GM19351 (cell line): ENCODE measurements around the gene AFF2.
A peak's percentile ranks its signal among the peaks of the same experiment; 100 is the strongest.

Source experiments
- ATAC-seq: cut with Tn5 transposase; IDR thresholded peaks from one replicate; pipeline ENCODE4 v1.9.1; 2021; ENCODE audit warnings: mild to moderate bottlenecking, moderate library complexity; ENCODE audit not compliant: unreplicated experiment

AFF2 gene

DNA sequence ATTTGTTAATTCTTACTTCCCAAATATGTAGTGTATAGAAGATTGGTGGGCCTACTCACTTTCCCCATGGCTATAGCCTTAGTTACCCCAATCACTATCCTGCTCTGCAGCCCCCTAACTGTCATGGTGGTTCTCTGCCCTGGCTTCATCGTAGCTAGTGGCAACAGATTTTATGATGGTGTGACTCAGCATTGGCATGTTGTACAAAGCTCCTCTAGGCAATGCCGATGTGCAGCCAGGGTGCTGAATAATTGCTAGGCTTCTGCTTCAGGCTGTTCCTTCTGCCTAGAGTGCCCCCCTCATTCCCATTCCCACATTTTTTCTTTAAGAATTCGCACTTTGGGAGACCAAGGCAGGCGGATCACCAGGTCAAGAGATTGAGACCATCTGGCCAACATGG, 35.2 kb downstream of the AFF2 start:
- no peak for ATAC-seq

DNA sequence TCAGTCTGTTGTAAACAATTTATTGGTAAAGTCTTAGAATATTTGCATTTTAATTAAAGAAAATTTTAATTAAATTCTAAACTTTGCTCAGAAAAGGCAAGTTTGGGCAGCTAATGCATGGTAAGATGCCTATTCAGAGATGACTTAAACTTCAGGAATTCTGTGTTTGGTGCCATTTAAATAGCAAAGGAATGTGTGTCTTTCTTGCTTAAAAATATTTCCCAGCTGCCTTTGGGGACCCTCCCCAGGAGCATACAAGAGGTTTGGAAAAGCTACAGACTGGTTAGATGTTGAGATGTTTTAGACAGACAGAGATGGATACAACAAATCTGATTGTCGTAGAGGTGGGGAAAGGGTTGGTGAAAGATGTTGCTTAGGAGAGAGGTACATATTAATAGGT, 36.5 kb downstream of the AFF2 start:
- no peak for ATAC-seq

DNA sequence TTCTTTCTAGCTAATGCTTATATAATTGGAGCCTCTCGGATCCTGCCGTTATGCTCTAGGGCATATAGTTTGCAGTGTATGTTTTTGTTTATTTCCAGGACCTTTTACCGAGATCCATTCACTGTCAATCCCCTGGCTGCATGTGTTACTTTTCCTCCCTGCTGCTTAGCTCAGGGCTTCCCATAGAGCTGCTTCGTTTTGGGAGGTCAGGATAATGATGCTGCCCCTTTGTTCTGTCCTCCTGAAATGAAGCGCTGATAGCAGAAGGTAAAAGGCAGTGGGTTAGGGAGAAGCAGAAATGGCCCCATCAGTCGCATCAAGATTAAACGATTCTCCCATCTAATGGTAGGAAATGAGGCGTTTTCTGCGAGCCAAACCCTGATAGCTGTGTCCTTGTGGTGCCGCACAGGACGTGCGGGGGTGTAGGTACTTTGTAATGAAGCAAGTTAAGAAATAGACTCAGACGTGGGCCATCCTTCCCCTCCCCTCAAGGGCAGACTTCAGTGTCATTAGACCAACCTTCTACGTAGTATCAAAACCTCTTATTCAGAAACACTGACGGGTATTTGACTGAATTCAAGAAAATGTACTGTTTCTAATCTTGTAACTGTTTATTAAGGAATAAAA, 37.3 kb downstream of the AFF2 start:
- ATAC-seq = no peak

DNA sequence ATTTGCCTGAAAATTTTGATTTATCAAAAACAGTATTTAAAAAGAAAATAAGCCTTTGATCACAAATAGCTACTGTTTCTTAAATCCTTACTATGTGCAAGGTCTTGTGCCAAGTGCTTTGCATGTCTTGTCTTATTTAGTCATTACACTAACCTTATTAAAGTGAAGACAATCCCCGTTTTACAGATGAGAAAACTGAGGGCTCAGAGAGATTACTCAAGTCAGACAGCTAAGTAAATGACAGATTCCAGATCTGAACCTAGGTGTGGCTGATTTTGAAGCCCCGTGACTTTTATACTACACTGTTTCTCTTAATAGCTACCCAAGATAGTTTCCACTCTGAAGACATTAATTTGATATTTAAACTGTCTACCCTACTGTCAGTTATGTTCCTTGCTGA, 38.2 kb downstream of the AFF2 start:
- ATAC-seq = no peak

DNA sequence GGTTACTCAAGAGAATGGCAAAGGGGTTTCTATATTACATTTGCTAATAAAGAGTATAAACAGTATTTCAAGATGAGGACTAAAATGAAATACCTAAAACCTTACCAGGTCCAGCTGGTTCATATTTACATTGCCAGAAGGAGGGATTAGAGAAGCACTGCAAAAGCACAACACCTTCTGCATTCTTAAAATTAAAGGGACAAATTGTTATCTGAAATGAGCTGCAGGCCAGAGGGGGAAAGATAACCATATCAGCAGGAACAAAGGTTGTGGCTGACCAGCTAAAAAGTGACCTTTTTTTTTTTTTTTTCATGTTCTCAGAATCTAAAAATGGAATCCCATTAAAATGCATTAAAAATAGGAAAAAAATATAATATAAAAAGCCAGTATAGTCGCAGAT, 39.7 kb downstream of the AFF2 start:
- ATAC-seq = no peak

DNA sequence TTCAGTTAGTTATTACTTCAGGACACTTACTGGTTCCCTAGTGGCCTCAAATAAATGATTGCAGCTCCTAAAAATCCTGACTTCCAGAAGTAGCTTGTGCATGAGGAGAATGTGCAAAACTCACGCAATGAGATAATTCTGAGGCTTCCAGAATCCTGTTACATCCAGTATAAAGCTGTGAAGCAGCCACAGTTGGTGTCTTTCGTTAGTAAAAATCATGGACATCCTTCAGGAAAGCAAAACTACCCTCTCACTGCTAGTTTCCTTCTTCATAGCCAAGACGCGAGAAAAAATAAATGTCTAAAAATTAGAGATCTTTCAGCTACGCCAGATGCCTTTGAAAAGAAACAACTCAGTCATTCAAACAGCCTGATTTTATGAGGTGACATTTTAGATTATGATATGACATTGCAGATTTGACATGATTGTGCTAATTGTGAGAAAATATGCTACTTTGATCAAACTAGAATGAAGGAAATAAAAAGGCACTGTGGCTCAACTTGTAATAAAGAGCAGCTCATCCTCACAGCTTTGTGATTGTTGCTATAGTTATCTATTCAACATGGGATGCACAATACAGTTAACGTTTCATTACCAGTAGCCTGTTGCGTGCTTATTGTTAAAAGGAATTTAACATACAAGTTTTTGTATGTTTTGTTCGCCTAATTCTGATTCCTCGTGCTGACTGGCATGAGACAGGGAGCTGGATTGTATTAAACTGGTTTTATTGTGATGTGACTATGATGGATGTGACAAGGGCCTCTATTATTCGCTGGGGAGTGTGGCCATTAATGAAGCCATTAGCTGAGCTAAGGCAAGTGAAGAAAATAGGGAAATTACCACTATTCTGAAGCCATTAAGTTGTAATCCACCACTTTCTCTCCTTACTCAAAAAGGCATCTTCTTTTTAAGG, 40.5 kb downstream of the AFF2 start:
- ATAC-seq = no peak

DNA sequence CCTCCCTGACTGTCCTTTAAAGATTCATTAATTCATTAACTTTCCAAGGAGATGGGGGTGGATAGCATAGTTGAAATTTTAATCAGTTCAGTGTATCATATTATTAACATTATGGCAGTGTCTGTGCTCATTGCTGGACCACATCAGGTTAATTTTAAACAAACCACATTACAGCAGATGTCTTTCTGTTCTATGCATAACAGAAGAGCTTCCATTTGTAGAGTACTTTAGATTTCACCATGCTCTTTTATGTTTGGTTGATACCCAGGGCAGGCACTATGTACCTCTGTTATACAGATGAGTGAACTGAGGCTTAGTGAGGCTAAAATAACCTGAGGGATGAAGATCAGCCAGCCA, 41.1 kb downstream of the AFF2 start:
- no peak for ATAC-seq

DNA sequence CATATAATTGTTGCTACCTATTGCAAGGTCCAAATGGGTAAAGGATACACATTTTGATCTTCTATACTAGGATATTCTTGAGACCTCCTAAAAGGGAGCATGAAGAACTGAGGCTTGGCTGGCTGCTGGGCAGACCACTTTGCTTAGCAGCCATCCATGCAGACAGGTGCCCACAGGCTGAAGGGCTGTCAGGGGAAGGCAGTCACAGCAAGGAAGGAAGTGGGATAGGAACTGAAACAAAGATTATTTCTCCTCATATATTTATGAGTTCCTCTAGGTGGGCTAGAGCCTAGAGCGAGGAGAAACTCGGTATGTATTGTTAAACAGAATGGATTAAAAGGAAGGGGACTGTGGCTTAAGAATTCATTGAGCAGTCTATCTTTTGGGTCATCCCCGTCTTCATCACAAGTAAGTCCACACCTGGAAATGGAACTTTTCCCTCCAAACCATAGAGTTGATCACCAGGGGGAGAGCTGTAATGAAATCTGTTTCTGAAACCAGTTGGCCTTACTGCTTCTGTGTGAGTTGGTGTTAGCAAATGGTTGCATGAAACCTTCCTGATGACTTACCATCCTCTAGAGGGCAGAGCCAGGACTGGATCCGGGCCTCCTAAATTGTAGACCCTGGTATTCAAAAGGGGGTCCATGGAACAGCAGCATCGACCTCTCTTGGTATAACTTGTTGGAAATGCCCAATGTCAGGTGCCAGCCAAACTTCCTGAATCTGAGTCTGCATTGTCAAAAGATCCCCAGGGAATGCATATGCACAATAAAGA, 42.3 kb downstream of the AFF2 start:
- ATAC-seq = no peak

DNA sequence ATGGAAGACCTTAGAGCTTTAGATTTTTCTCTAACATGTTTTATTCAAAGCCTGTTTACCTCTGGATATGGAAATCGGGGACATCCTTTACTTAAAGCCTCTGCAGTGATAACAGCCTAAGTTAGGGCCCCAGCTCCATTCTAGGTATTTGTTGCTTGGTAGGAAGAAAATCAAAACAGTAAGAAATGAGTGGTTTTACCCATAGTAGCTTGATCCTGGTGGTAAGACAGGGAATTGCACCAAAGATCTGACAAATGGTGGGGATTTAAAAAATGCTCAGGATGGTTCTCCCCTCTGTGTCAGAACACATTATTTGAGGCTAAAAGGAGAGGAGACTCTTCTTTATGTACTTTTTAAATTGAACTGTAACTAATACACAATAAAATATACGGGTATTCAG, 52.4 kb downstream of the AFF2 start:
- ATAC-seq = peak; percentile 58

DNA sequence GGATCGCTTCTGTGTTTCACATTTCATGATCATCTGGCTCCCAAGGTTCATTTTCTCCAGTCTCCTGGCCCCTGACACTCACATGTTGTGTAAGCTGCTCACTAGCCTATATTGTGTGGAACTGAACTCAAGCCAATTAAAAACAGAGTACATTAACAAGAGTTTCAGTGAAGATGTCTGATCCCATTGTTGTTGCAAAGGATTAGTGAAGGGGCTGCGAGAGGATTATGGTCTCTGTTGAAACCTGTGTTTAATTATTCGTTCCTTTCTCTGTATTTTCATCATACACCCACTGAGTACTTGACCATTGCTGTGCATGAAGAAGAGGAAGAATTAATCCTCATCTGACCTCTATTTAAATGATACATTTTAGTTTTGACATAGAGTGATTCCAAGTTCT, 54.7 kb downstream of the AFF2 start:
- ATAC-seq = no peak

DNA sequence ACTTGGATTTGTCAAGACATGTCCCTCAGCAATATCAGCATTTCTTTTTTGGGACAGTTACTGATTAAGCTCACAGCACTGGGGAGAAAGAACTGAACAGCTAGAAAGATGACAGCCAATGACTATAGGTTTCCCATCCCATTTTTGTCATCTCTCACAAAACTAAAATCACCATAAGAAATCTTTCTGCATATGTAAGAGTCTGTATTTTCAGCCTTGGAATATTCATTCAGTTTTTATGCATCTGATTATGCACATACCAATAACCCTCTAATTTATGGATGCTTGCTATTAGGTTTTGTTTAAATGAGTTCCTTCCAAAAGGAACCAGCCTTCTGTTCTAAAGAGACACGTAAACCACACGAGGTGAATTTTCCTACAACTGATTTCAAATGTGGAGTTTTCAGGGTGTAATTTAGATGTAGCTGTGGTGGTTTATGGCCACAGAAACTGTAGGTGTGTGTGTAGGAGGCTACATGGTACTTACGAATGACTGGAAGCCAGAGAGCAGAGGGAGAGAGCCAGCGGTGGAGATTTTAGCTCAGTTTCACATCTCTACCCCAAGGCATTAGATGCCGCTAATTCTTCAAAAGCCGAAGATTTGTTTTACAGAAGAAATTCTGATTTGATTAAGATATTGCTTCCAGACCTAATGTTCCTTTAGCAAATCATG, 55.3 kb downstream of the AFF2 start:
- no peak for ATAC-seq

DNA sequence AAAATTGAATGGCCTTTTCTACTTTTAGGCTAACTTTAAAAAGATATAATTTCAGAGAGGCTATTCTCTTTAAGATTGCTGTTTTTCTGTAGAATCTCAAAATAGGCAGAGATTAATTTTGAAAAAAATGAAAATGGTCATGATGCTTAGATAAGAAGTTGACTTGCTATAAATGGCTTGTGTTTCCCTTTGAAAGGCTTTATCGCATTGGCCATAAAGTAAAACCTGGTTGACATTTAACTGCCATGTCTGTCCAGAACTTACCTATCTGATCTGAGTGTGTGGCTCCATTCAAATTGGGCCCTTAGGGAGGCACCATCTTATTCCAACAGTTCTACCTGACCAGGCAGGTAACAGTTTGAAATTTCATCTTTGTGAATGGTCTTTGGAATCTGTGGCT, 56.1 kb downstream of the AFF2 start:
- no peak for ATAC-seq

DNA sequence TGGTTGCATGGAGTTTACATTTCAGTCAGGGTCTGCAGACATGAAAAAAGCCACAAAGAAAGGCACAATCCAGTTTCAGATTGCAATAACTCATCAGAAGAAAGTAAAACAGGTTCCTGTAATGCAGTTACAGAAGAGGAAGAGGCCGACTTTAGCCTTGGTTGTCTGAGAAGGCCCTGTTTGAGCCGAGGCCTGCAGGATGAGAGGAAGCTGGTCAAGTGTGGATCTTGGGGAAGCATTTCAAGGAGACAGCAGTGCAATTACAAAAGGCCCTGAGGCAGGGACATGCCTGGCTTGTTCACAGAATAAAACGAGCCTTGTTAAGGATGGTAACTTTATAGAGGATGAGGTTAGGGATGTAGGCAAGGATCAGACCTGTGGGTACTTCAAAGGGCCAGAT, 62.4 kb downstream of the AFF2 start:
- no peak for ATAC-seq

DNA sequence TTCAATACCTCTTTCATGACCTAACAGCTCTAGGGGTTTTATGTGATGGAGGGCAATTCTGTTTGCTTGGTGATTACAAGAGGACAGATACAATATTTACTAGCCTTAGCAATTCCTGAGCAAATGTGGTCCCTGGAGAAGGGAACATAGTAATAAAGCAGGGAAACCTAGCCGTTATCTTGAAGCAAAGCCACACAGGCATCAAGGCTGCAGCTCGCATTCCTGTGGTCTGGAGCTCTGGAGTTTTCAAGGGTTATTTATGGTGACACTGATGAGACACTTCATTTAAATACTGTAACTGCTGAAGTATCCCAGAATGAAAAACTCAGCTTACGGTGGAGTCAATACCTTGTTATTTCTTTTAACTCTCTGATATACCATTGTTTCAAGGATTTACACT, 66.8 kb downstream of the AFF2 start:
- ATAC-seq = no peak

DNA sequence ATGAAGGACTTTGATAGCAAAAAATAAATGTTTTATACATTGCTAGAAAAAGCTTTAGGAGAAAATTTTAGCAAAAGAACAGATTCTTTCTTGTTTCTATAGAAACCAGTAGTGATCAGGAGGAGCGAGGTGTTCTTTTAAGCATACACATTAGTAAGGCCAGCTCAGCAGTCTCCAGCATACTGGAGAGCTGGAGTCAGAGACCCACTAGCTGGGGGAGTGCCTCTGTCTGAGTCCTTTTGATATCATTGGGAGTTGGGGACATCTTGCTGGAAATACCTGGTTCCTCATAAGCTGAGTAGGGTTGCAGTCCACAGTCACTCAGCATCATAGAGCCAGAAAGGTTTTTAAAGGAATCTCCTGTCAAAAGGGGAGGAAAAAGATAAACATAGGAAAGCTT, 67.4 kb downstream of the AFF2 start:
- ATAC-seq = no peak

DNA sequence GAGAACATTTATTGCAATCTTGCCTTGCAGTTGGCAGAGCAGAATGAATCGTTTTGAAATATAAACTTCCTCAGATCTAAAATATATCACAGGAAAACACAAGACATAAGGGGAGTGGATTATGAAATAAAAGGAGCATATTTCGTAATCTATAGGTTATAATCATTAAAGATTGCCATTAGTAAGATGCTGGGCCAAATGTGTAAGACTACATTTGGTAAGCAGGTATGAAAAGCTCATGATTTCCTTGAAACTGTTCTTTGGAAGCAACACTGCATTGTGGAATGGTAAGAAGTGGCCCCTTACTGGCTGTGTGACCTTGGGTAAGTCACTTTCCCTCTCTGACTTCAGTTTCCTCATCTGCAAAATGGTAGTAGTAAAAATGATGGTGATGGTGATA, 68.3 kb downstream of the AFF2 start:
- no peak for ATAC-seq

DNA sequence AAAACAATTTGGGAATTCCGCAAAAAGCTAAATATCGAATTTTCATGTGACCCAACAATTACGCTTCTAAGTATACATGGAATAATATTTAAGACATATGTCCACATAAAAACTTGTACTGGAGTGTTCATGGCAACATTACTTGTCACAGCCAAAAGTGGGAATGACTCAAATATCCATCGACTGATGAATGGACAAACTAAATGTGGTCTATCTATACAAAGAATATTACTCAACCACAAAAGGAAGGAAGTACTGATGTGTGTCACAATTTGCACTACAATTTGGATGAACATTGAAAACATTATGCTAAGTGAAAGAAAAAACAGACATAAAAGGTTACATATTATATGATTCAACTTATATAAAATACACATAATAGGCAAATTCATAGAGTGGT, 71.9 kb downstream of the AFF2 start:
- ATAC-seq = no peak

DNA sequence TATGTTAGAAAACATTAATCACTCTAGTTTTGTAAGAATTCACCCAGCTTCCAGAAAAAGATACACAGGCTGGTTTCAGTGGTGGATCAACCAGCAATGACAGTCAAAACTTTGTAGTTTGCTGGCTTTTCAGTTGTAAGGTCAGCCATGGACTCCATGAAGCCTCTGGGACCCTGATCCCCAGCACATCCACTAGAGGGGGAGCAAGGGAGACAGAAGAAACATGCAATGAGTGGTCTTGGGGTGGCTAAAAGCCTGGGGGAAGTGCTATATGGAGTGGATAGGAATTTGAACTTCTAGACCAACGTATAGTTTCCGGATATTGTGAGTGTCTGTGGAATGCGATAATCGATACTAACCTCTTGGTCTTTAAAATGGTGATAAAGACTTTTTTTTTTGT, 72.7 kb downstream of the AFF2 start:
- no peak for ATAC-seq

DNA sequence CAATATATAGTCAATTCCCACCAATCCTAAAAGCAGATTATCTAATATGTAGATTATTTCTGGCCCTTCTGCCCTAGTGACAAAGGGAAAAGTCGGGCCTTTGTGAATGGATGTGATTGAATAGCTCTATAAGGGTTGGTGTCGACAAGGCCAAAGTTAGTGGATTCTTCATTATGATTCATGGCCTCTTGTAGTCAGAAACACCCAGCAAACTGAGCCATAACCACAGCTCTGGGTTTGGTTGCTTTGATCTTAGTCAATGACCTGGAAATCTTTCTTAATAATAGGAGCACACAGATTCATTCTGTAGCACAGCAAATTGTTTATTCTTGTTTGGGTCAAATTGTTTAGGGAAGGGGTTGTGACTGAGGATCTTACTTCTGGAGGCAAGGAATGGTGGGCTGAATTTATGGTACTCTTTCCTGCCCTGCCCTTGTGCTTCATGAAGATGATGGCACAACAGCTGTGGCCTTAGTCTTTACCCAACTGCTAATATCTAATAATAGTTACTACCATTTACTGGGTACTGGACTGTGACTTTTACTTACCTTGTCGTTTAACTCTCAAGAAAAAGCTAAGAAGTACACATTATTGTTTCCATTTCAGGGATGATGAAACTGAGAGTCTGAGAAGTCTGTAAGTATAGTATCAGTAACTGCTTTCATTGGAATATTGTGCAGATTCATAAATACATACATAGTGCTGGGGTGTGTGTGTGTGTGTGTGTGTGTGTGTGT, 74.0 kb downstream of the AFF2 start:
- ATAC-seq = no peak

DNA sequence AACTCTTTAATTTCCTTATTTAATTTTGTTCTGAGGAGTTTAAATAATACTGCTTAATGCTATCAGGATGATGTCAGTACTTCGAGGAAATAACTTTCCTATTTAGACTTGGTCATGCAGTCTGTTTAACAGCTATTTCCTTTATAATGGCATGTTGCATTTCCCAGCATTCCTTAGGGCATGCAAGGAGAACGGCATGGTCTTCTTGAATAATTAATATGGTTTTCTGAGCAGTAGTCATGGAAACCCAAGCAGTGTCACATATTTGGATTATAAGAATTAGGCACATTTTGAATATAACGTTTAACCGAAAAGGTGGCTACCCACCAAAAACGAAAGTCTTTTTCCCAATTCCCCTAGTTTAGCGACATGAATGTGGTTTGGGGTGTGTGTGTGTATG, 76.0 kb downstream of the AFF2 start:
- no peak for ATAC-seq

DNA sequence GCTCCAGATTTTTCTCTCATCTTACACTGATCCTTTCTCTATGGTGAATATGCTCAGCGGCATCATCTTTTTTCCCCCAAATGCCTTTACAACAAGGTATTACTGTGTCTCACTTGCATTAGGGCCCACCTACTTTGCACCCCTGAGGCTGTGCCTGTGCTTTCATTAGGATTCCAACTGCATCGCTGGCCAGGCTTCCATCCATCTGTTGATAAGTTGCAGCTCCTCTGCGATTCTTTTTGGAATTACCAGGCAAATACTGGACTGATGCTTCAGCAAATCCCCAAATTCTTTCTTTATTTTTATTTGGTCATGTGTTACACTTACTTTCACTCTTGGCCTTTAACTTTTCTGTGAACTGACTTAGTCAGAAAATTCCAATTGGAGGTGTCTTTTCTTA, 77.3 kb downstream of the AFF2 start:
- ATAC-seq = no peak
